HG03565 (cell line): ENCODE results near the gene PLA2G12A.

ENCODE experiments used
- ATAC-seq: cut with Tn5 transposase; IDR thresholded peaks from one replicate; pipeline ENCODE4 v1.9.1; 2021; ENCODE audit warnings: mild to moderate bottlenecking, moderate library complexity; ENCODE audit not compliant: unreplicated experiment

The PLA2G12A gene

DNA sequence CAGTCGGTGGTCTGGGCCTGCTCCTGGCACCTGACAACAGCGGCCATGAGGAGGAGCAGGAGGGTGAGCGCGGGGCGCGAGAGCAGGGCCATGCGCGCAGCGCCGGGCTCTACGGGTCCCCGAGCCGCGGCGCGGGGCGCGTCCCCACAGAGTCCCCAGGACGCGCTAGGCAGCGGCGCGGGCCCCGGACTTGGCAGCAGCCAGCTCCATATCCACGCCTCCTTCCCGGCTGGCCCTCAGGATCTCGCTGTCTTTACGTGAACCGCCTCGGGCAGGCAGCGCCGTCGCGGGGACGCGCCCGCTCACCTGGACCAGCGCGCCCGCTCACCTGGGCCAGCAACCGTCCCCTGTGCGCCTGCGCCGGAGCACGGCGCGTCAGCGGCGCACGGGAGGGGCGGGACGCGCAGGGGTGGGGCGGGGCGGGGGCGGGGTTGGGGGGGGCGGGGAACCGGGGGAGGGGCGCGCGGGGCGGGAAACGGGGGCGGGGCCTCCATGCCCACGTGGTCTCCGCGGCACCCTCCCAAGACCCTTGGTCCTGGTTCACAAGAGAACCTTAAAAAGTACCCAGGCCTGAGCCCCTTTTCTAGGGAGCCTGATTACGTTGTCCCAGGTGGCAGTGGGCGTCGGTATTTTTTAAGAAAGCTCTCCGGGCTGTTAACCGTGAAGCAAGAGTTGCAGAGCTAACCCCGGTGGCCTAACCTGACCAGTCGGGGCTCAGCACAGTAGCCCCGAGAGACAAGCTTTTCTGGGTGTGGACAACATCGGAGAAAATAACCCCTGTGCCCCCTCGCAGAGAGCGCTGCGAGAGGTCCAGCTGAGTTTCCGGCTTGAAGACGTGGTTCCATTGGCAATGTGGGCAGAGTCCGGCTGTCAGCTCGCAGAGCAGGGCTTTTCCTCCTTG, at the start of gene PLA2G12A:
Gene PLA2G12A, minus strand, starts transcription at position 353 of the 901 bp plus-strand sequence. Its CDS starts 261 bp downstream, at position 92.
- peak; percentile 78 for ATAC-seq

GRCh38 chr4:109764789-109765402, 35.0 kb upstream of the PLA2G12A start:
- no peak for ATAC-seq

GRCh38 chr4:109764376-109764775, 34.5 kb upstream of the PLA2G12A start:
- no peak for ATAC-seq

DNA sequence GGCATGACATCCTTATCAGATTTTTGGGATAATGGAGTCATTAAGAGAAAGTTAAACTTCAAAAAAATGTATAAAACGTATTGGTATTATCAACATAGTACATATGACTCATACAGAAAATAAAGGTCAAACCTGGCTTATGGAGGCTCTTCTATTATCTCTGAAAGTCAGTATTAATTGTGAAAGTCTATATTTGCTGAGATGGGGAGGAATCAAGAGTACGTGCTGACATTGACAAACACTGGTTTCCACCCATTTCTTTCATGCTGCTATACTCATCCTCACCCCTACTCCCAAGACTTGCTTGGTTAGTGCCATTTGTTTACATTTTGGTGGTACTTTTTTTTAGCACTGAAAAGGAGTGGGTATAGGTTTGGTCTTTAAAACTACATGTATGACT, 30.8 kb upstream of the PLA2G12A start:
- no peak for ATAC-seq

DNA sequence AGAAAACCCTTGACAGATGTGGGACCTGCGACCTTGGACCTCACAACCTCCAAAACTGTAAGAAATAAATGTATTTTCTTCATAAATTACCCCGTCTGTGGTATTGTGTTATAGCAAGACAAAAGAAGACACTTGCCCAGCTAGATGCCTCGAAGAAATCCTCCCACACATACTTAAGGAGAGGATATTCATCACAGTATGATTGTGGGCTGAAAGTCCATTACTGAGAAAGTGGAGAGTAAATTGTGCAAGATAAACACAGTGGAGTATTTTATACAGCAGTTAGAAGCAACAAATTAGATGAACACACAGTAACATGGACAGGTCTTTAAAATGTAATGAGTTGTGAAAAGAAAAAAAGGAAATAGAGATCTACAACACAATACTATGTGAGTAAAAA, 25.8 kb upstream of the PLA2G12A start:
- ATAC-seq: no peak

GRCh38 chr4:109754093-109754857, 24.4 kb upstream of the PLA2G12A start:
- ATAC-seq: no peak

DNA sequence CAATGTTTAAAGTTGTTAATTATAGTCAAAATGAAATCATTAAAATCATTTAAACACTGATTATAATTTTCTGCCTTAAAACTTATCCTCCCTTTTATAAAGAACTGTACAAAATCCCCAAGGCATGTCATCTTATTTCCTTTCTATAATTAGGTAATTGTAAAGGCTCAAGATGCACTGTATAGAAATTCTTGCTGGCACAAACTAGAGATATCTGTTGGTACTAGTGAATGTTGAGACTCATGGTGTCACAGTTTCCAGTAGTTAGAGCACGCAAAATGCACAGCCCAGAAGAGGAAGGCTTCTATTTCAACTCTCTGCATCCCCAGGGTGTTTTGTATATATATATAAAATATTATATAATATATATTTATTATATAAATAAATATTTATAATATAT, 22.7 kb upstream of the PLA2G12A start:
- no peak for ATAC-seq

DNA sequence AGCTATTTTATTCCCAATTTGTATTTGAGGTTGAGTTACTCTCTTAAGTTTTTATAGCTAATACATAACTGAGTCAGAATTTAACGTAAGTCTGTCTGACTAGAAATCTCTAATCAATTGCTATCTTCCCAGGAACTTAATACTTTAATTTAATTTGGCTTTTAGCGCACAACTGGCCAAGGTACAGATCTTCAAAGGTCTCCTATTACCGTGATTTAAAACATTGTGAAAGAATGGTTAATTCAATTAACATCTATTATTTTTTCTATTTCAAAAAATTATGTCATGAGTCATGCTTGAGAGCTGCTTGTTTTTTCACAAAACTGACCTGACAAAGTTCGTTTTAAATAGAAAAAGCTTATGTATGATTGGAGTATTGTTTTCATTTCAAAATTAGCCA, 22.0 kb upstream of the PLA2G12A start:
- ATAC-seq: no peak

DNA sequence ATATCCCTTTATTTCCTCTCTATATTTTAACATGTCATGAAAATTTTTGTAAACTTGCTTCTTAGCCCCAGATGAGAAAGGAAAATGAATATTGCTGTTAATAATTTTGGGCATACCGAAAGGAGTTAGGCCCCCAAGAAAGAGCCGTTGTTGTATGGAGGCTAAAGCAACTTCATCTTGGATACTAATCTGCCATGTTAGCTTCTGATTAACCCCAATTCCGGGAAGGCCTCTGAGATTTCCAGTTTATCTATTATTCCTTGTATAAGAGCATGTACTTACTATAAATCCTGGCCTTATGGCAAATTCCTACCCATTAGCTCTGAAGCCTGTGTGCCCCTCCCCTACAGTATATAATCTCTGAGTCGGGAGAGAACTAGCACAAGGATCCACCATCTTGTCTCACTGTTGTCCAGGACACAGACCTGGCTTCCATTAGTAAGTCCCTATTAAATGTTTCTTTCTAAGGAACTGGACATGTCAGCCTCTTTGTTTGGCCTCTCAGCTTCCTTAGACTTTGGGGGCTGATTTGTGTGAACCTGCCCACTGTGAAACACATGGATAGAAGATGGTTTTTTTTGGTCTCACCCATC, 20.9 kb upstream of the PLA2G12A start:
- ATAC-seq: no peak

DNA sequence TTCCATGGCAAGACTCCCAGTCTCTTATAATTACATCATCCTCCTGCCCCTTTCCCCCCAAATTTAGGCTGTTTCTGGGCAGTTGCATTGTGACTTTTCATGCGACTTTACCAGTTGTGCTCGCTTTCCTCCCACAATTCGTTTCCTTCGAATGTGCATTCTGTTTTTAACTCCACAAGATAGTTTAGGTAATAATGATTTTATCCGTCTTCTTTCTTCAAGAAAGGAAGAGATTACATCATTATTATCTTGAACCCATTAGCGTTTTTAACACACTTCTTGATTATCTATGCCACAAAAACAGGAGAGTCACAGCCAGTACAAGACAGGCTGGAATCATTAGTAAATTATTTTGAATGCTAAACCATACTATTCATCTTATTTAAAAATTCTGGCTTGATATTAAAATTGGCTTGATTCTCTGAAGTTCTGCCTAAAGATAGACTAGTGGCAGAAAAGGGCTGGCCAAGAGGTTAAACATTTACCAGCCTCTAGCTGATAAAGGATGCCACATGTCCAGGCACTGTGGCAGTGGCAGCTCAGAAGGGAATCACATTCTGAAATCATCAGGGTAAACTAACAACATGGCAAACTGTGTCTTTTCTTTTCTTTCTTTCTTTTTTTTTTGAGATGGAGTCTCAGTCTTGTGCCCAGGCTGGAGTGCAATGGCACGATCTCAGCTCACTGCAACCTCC, 19.7 kb upstream of the PLA2G12A start:
- no peak for ATAC-seq

DNA sequence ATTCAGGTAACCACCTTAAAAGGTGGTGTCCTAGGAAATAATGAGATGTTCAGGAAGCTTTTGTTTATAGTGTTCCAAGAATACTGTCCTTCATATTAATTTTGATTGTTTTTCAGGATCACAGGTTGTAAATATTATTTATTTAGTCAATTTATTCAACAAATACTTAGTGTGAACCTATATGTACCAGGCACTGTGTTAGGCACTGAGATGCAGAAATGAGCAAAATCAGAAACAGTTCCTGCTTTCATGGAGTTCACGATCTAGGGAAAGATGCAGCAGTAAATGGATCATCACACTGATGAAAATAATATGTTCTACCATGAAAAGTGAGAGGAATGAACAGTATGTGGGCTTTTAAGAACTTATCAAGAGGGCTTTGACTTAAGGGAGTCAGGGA, 18.2 kb upstream of the PLA2G12A start:
- ATAC-seq: no peak

- no peak for ATAC-seq
Measured at GRCh38 chr4:109746728-109747127, 16.9 kb upstream of the PLA2G12A start.

DNA sequence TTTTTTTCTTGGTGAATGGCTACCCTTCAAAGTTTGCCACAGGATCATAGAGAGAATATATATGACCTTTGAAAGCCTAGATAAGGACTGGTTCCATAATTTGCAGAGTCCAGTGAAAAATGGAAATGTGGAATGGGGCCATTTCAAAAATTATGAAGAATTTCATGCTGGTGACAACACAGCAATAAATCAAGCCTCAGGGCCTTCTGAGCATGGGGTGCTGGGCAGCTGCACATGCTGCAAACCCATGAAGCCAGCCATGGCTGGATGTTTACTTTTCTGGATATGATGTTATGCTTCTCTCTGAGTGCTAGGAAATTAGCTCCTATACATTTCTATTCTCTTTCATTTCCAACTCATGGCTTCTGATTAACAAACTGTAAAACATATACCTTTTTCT, 16.0 kb upstream of the PLA2G12A start:
- ATAC-seq: no peak

DNA sequence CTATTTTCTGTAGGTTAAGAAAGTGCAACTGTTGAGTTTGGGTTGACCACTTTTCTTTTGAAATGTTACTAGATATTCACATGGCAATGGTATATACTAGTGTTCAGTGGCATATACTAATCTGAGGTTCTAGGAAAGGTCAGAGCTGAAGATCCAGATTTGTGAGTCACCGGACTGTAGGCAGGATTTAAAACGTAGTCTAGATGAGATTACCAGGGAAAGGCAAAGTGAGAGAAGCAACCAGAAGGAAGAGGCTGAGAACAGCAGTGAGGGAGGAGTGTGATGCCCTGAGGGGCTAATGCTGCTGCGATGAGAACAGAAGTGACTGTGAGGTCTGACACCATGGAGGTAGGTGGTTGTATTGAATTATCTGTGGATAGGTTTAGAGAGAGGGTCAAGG, 9.7 kb upstream of the PLA2G12A start:
- ATAC-seq: no peak

GRCh38 chr4:109738104-109738872, 8.4 kb upstream of the PLA2G12A start:
- no peak for ATAC-seq

- ATAC-seq: no peak
Measured at GRCh38 chr4:109735566-109736365, 5.9 kb upstream of the PLA2G12A start.

GRCh38 chr4:109733728-109734127, 3.9 kb upstream of the PLA2G12A start:
- no peak for ATAC-seq

DNA sequence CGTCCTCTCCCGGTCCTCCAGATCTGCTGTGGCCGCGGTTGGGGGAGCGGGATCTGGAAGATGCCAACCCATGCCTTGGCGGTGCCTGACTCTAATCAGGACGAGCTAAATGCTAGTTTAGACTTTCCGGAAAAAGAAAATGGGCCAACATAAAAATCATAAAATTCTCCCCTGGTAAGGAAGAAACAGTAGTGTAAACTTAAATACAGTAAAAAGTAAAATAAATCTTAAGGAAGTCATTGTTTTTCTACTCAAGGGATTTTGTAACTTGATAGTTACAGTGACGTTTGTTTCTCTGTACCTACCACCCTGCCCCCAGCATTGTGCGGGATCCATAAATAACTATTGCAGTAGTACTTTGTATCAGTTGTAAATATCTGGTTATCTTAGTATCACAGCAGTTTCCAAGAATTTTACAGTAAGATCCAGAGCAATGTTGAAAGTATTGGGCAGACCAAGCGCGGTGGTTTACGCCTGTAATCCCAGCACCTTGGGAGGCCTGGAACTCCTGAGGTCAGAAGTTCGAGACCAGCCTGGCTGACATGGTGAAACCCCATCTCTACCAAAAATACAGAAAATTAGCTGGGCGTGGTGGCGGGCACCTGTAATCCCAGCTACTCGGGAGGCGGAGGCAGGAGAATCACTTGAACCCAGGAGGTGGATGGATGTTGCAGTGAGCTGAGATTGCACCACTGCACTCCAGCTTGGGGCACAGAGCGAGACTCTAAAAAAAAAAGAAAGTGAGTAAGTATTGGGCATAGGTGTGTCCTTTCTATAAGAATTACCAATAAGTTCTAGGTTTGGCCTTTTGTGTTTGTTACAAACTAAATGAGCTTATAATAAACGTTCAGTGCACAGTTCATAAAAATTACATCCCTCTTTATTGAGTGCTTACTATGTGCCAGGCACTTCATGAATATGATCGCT, 1.0 kb upstream of the PLA2G12A start:
- ATAC-seq: no peak
